ENCODE results near the gene STARD10.

DNA sequence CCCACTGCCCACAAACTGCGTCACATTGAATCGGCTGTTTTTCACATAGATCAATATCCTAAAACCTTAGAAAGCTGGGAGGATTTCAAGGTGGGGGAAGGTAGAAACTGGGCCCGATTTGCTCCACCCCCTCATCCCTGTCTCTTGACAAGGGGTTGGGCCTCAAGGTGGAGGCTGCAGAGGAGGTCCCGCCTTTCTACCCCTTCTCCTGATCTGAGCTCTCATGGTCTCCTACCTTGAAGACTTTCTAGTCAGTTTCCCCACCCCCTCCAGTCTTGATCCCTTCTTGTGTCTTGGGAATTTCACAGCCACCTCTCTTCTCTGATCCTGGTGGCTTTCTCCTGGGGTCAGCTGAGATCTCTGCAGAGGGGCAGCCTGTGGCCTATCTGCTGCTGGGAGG is 4.5 kb upstream of the STARD10 start:
- TF ChIP-seq, protein P1, sequence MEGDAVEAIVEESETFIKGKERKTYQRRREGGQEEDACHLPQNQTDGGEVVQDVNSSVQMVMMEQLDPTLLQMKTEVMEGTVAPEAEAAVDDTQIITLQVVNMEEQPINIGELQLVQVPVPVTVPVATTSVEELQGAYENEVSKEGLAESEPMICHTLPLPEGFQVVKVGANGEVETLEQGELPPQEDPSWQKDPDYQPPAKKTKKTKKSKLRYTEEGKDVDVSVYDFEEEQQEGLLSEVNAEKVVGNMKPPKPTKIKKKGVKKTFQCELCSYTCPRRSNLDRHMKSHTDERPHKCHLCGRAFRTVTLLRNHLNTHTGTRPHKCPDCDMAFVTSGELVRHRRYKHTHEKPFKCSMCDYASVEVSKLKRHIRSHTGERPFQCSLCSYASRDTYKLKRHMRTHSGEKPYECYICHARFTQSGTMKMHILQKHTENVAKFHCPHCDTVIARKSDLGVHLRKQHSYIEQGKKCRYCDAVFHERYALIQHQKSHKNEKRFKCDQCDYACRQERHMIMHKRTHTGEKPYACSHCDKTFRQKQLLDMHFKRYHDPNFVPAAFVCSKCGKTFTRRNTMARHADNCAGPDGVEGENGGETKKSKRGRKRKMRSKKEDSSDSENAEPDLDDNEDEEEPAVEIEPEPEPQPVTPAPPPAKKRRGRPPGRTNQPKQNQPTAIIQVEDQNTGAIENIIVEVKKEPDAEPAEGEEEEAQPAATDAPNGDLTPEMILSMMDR (IDR thresholded peaks at IDR 0.05; ENCODE audit: low read length) = no peak
- TF ChIP-seq EZH2 (IDR thresholded peaks at IDR 0.05; ENCODE audit: borderline replicate concordance, low read length) = no peak
